HG02973 (cell line): ENCODE results near the gene ATP8A2.
"Not testable (repeated sequence)": the region's sequence is repeated elsewhere in the genome, so short reads cannot be mapped to it uniquely, and the experiment has no call there.

ENCODE experiments used
- ATAC-seq: cut with Tn5 transposase; IDR thresholded peaks from one replicate; pipeline ENCODE4 v1.9.1; 2021; ENCODE audit warnings: moderate library complexity; ENCODE audit not compliant: unreplicated experiment

ATP8A2 gene

DNA sequence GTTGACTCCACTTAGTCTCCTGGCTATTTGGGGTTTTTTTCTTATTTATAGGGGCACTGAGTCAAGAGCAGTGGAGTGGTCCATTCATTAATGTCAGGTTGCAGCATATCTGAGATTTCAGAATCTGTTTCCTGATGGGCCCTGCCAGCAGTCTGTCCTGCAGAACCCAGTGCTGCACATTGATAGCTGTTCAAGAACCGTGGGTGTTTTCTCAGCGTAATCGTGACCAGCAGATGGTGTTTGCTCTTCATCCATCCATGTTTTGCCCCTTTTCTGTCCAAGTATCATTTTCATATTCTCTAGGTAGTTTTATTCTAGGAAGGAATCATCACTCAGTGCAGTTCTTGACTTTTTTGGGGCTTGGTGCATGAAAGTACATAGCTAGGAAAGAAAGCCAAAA is 166.5 kb downstream of the ATP8A2 start:
- no peak for ATAC-seq

- ATAC-seq = no peak
These were observed 169.8 kb downstream of the ATP8A2 start for GRCh38 chr13:25541434-25542123.

DNA sequence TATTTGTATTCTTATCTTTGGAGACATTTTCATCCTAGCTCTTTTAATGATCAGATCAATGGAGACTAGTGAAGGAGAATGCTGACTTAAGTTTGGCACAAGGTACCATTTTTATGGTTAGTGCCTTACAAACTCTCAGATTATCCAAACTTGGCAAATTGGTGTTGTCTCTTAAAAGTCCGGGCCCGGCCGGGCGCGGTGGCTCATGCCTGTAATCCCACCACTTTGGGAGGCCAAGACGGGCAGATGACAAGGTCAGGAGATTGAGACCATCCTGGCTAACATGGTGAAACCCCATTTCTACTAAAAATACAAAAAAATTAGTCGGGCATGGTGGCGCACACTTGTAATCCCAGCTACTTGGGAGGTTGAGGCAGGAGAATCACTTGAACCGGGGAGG is 177.2 kb downstream of the ATP8A2 start:
- ATAC-seq = not testable (repeated sequence)

- ATAC-seq = no peak
These were observed 190.0 kb downstream of the ATP8A2 start for GRCh38 chr13:25561812-25562211.

DNA sequence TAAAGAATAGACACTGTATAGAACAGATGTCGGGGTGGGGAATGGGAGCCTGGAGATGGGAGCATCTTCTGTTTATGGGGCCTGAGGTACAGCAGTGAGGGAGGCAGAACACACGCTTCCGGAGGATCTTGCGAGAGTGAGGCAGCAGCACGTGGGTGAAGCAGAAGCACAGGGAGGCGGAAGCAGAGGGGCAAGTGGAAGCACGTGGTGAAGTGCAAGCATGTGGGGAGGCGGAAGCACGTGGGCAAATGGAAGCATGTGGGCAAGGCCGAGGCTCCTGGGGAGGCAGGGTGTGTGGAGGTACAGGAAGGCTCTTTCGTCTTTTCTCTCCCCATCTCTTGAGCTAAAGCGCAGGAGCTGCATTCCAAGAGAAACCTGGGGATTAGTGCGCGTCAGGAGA is 198.4 kb downstream of the ATP8A2 start:
- ATAC-seq = no peak

GRCh38 chr13:25571237-25571636 is 199.5 kb downstream of the ATP8A2 start:
- ATAC-seq = no peak

DNA sequence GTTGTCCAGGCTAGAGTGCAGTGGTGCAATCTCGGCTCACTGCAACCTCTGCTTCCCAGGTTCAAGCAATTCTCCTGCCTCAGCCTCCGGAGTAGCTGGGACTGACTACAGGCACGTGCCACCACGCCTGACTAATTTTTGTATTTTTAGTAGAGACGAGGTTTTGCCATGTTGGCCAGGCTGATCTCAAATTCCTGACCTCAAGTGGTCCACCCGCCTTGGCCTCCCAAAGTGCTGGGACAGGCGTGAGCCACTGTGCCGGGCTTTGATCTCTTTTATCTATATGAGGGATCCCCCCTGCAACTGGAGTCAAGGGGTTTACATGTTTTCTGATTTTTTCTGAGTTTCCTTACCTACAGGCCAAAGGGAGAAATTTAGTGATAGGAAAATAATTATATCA is 200.4 kb downstream of the ATP8A2 start:
- ATAC-seq = not testable (repeated sequence)

- ATAC-seq = no peak
These were observed 202.9 kb downstream of the ATP8A2 start for GRCh38 chr13:25574437-25575411.

GRCh38 chr13:25575562-25575961 is 203.8 kb downstream of the ATP8A2 start:
- no peak for ATAC-seq

- no peak for ATAC-seq
These were observed 206.8 kb downstream of the ATP8A2 start for GRCh38 chr13:25578526-25578925.

GRCh38 chr13:25579221-25579620 is 207.4 kb downstream of the ATP8A2 start:
- ATAC-seq = no peak

DNA sequence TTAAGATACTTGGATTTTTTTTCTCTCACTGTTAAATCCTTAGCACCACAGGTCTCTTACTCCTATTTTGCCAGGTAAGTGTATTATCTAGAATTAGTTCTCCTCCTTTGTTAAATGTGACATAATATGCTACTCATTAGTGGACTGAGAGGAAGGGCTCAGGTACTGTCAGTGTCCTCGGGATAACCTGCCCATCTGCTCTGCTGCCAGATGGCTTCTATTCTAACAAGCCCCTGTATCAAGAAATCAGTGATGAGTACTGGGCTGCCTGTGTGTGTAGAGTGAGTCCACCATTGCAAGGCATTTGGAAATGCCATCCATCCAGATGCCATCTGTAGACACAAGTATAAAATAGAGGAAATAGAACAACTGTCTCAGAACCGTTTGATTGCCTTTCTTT is 209.6 kb downstream of the ATP8A2 start:
- ATAC-seq = no peak

DNA sequence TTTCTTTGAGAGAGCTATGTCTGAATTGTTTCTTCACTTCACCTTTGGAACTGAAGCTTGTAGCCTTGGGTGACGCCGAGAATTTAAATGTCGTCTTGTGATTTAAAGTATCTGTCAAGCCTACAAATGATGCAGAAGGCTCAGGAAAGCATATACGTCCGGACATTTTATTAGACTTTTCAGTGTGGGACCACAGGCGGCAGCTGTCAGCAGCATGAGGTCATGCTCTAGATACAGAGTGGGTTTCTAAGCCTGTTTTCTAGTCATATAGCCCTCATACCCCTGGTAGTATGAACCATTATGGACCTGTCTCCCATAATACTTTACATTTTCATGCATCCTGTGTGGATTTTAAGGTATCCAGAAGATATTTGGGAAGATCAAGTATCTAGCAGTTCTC is 212.3 kb downstream of the ATP8A2 start:
- no peak for ATAC-seq

DNA sequence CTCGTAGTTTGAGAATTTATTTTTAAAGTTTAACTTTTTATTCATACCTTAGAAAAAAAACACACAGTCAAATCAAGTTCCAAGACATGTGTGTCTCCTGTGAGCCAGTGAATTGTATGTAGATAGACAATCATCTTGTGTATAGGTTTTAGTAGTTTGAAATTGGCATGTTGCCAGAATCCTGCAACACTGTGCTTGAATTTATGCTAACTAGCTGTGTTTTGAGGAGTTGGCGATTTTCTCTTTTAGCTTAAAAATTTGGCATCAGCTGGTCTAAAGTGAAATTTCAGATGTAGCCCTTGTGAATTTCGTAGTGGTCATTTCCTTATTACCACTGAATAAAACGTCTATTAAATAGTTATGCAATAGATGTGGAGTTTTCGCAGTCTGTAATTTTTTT is 213.2 kb downstream of the ATP8A2 start:
- ATAC-seq = no peak

- no peak for ATAC-seq
These were observed 215.7 kb downstream of the ATP8A2 start for GRCh38 chr13:25587326-25587980.

DNA sequence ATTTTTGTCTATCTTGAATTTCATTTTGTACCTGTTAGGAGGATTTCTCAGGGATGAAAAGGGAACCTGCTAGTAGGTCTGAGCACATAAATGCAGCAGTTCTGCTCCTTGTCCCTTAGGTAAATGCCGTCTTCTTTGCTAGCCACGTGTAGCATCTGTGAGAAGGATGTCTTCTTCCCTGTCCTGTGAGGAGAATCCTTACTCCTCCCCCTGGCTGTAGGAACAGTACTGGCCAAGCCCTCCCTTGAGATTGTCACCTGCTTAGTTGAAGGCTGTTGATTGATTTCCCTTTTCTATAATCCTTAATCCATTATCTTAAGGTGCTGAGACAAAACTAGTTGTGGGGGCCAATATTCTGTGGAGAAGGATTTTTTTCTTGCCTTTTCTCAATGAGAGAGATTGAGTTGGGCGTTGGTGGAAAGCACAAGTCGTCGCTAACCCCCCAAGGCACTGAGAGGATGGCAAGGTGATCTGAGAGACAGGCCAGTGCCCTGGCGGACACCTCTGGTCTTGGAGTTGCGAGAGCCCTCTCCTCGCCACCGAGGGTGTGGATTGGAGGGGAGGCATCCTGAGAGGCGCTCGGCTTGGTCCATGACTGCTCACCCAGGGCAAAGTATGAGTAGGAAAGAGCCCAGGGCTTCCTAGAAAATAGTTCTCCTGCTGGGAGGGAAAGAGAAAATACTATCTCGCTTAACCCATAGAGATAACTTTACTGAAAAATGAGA is 216.7 kb downstream of the ATP8A2 start:
- ATAC-seq = no peak

DNA sequence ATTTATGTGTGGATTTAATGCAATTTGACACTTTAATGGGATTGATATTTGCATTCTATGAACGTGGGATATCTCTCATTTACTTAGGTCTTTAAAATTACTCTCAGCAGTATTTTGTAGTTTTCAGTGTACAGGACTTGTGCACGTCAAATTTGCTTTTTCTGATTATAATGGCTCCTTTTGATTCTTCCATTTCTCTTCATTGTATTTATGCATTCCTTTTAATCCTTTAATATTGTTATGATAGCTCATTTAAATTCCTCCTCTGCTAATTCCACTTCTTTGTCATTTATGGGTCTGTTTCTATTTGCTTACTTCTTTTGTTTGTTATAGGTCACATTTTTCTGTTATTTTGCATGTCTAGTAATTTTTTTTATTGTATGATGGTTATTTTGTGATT is 226.6 kb downstream of the ATP8A2 start:
- no peak for ATAC-seq

GRCh38 chr13:25602176-25602575 is 230.4 kb downstream of the ATP8A2 start:
- no peak for ATAC-seq

DNA sequence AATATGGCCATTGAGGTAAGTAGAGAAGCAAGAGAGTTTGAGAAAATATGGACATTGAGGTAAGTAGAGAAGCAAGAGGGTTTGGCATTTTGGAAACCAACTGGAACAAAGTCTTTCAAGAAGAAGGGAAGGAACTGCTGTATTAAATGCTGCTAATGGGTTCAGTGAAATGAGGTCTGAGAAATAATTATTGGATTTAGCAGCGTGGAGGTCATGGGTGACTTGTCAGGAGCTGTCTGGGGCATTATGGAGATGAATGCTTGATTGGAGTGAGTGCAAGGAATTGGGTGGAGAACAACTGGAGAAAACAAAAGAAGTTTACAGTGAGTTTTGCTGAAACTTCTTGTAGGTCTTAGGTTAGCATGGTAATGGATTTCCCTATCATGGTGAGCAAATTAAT is 232.3 kb downstream of the ATP8A2 start:
- ATAC-seq = no peak

- no peak for ATAC-seq
These were observed 235.3 kb downstream of the ATP8A2 start for GRCh38 chr13:25607096-25607495.

GRCh38 chr13:25608181-25608580 is 236.4 kb downstream of the ATP8A2 start:
- no peak for ATAC-seq
